NCI-H146 (cell line): ENCODE measurements around the gene NOP16.

Experiments
- DNase-seq: peaks from one replicate; lab custom pipeline; 2025; lab: John Stamatoyannopoulos, UW

The NOP16 gene

GRCh38 chr5:176386491-176386890 lies 1.9 kb downstream of the NOP16 start:
- DNase-seq: no peak

GRCh38 chr5:176384991-176385390 lies 3.4 kb downstream of the NOP16 start:
- DNase-seq: no peak

- no peak for DNase-seq
Observed at GRCh38 chr5:176384366-176384930, 4.0 kb downstream of the NOP16 start.

GRCh38 chr5:176383961-176384360 lies 4.4 kb downstream of the NOP16 start:
- DNase-seq: no peak

GRCh38 chr5:176383248-176383905 lies 5.0 kb downstream of the NOP16 start:
- DNase-seq: no peak

- no peak for DNase-seq
Observed at GRCh38 chr5:176382721-176383120, 5.7 kb downstream of the NOP16 start.

- no peak for DNase-seq
Observed at GRCh38 chr5:176381979-176382378, 6.4 kb downstream of the NOP16 start.

GRCh38 chr5:176381423-176381822 lies 7.0 kb downstream of the NOP16 start:
- no peak for DNase-seq

- DNase-seq: no peak
Observed at GRCh38 chr5:176379881-176380280, 8.5 kb downstream of the NOP16 start.

- no peak for DNase-seq
Observed at GRCh38 chr5:176373100-176373818, 15.1 kb downstream of the NOP16 start.

GRCh38 chr5:176371621-176372539 lies 16.5 kb downstream of the NOP16 start:
- DNase-seq: no peak

- DNase-seq: no peak
Observed at GRCh38 chr5:176369934-176370711, 18.3 kb downstream of the NOP16 start.

GRCh38 chr5:176368726-176369125 lies 19.7 kb downstream of the NOP16 start:
- DNase-seq: no peak

- DNase-seq: no peak
Observed at GRCh38 chr5:176366232-176366894, 22.0 kb downstream of the NOP16 start.

- DNase-seq: peak; percentile 55
Observed at GRCh38 chr5:176365351-176366231, 22.8 kb downstream of the NOP16 start, which contains the start of gene ARL10. Gene ARL10 (plus strand): TSS chr5:176365487. CDS start chr5:176365564, 77 bp downstream.

- peak; percentile 44 for DNase-seq
Observed at GRCh38 chr5:176364765-176365350, 23.5 kb downstream of the NOP16 start.

GRCh38 chr5:176362233-176362490 lies 26.2 kb downstream of the NOP16 start:
- no peak for DNase-seq

GRCh38 chr5:176361437-176362232 lies 26.8 kb downstream of the NOP16 start, which contains the start of gene KIAA1191:
Gene KIAA1191 (minus strand): TSS chr5:176361764. CDS start chr5:176359508, 2,256 bp downstream.
- DNase-seq: peak; percentile 79
